HuH-7.5 (cell line): ENCODE data around the gene GFER.

Experiments
- DNase-seq: peaks from one replicate; pipeline ENCODE4 v3.0.0; 2011; ENCODE audit warnings: low spot score

The GFER gene

DNA sequence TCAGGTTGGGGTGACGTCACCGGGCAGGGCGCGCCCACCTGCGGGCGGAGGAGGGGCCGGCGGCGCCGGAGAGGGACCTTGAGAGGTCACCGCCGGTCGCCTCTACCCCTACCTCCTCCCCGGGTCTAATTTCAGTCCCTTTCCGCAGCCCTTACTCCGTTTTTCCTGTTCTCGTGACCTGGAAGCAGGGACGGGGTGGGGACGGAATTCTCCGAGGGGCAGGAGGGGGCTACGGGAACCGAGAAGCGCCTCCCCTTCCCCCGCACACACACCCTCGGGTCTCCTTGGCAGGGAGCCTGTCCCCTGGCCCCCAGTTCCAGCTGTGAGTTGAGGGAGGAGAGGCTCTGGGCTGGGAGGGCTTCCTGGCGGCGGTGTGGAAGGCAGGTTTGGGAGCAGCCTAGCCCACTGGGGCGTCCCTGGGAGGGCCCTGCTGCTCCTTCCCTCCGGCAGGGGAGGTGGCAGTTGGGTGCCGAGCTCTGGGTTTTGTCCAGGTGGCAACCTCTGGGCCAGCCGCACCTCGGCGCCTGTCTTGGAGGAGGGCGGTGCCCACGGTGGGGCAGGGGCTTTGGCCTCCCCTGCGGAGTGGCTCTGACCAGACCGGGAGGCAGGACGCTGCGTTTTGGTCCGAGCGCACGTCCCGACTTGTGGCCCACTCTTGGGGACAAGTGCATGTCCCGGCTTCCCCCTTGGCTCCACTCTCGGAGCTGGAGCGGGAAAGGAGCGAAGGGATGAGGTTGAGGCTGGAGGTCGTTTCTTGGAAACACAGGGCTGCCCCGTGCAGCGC lies 6.5 kb downstream of the GFER start:
- DNase-seq = peak; percentile 75

DNA sequence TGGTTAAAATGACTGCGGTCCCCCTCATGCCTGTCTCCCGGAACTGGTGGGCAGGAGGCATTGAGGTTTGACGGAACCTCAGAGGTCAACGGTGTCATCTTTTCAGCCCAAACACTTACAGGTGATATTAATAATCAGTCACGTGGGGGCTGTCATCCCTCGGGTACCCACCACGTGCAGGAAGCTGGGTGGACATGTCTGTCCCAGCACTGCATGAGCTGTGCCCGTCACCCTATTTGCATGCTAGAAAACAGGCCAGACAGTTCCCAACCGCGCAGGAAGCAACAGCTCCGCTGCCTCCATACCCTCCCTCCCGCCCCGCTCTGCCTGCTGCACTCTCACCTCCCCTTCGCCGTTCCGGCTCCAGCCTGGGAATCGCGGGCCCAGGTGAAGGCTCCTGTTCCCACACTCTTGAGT lies 7.2 kb downstream of the GFER start:
- no peak for DNase-seq

DNA sequence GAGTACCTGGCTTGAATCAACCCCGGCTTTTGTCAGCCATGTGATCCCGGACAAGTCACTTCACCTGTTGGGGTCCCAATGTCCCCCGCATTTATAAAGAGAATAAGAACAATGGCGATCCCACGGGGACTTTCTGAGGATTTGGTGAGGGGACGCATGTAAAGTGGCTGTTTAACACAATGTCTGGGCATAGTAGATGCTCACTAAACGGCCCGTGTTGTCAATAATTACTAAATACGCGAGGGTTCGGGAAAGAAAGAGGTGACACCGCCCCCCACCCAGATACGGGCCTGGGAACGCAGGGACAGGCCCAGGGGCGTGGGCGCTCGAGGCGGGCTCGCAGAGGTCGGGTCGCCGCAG lies 7.6 kb downstream of the GFER start:
- no peak for DNase-seq

DNA sequence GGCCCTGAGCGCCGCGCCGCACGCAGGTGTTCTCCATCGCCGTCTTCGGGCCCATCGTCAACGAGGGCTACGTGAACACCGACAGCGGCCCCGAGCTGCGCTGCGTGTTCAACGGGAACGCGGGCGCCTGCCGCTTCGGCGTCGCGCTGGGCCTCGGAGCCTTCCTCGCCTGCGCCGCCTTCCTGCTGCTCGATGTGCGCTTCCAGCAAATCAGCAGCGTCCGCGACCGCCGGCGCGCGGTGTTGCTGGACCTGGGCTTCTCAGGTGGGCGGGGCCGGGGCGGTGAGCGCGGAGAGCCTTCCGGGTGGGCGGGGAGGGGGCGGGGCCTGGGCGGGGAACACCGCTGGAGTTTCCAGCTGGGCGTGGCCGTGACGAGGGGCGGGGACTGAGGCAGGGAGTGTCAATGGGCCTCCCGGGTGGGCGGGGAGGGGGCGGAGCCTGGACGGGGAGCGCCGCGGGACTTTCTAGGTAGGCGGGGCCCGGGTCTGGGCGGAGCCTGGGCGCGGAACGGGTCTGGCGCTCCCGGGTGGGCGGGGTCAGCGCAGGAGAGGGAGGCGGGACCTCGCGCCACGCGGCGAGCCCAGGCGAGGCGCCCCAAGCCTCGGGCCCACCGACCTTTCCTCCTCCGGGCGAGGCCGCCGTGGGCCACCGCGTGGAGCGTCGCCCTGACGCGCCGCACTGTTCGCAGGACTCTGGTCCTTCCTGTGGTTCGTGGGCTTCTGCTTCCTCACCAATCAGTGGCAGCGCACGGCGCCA lies 8.1 kb downstream of the GFER start:
- peak; percentile 92 for DNase-seq

DNA sequence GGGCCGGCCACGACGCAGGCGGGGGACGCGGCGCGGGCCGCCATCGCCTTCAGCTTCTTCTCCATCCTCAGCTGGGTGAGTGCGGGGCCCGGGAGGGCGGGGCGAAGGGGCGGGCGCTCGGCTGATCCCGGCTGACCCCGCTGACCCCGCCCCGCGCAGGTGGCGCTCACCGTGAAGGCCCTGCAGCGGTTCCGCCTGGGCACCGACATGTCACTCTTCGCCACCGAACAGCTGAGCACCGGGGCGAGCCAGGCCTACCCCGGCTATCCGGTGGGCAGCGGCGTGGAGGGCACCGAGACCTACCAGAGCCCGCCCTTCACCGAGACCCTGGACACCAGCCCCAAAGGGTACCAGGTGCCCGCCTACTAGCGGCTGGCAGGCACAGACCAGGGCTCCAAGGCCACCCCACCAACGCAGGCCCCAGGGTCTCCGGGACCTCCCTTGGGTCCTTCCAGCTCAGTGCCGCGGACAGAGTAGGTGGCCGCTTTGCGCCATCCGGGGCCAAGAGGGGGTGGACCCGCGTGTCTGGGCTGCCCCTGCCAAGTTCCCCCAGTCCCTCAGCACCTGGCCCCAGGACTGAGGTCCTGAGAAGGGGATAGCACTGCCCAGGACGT lies 8.8 kb downstream of the GFER start:
- no peak for DNase-seq

DNA sequence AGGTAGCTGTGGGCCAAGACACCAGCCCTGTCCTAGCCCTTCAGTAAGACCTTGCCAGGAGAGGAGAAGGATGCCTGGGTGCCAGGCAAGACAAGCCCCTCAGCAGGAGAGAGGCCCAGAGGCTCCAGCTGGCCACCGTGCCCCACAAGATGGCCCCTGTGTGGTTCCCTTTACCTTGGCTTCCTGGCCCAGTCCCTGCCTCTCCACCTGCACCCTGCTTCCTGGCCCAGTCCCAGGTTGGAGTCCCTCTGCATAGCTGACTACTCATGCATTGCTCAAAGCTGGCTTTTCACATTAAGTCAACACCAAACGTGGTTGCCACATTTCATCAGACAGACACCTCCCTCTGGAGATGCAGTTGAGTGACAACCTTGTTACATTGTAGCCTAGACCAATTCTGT lies 9.7 kb downstream of the GFER start:
- no peak for DNase-seq

DNA sequence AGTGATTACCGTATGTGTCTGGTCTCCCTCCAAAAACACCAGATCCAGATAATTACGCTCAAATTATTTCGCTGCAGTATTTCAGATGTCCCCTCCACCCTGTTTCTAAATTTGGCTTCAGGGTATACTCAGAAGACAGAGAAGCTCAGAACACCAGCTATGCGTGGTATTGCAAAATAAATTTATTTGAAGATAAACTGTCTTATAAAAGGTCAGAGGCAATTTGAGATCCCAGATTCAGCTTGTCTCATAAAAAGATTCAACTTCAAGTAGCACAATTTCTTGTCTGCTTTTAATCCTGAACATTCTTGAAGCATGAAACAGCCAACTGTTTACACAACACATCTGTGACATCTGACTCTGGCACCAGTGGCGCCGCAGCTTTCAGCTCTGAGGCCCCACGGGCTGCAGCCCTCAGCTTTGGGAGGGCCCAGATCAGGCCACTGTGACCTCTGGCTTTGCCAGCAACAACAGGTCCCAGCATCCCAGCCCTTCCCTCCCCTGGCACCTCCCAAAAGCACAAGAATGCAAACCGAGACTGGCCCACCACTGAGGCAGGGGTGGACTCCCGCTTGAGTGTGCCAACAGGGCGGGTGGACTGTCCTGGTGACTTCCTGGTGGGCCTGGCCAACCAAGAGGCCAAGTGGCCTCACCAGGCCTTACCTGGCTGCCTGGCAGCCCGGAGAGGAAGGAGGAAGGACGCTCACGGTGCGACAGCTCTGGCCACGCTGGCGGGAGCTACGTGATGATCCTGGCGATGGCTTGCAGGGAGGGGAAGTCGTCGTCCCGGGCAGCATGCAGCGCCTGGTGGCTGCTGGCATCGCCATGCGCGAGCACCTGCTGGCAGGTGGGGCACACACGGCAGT lies 13.7 kb downstream of the GFER start:
- no peak for DNase-seq

DNA sequence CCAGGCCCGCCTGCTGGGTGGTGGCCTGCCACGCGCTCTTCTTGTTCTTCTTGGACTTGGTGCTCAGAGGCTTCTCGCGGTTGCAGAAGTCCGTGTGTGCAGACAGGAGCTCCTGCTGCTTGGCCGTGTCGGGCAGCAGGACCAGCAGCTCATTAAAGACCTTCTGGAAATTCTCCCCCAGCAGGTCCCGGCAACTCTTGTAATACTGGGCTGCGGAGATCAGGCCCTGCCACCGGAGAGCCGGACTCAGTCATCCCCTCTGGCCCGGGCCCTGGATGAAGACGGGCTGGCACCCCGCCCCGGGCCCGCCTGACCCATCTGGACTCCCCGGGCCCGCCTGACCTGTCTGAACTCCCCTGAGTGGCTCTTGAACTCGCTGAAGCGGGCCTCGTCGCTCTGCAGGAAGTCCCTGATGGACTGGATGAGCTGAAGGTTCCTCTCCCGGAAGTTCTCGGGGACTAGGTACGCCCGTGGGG lies 14.4 kb downstream of the GFER start:
- no peak for DNase-seq

DNA sequence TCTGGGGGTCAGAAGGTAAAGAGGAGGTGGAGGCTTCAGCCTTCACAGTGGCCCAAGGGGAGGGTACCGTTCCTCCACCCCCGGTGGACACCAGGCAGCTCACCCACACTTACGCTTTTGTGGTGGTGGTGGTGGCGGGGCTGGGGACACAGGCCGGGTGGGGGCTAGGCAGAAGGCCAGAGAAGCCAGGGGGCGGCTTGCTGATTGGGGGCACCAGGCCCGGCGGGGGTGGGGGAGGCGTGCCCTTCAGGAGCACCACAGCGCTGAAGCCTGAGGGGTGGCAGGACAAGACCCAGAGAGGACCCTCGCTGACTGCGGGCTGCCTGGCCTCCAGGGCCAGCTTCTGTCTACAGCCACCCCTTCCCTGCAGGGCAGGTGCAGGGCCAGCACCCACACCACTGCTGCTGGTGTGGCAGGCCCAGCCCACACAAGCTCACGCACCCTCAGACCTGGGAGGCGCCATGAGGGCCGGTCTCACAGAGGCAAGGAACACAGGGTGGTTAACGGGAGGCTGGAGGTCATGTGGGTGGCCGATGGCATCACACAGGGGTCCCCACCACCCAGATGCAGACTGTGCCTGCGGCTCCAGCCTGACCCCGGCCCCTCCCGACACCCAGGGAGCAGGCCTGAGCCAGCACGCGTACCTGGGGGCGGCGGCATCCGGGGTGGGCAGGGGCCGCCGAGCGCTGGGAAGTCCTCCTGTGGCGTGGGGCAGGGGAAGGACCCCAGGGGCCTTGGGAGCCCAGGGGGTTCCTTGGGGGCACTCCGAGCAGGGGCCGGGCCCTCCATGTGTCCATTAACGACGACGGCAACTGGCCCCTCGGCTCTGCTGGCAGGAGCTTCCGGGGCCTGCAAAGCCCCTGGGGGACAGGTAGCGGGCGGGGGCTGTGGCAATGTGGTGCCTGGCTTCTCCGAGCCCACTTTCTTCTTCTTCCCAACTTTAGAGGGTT lies 15.1 kb downstream of the GFER start:
- no peak for DNase-seq

DNA sequence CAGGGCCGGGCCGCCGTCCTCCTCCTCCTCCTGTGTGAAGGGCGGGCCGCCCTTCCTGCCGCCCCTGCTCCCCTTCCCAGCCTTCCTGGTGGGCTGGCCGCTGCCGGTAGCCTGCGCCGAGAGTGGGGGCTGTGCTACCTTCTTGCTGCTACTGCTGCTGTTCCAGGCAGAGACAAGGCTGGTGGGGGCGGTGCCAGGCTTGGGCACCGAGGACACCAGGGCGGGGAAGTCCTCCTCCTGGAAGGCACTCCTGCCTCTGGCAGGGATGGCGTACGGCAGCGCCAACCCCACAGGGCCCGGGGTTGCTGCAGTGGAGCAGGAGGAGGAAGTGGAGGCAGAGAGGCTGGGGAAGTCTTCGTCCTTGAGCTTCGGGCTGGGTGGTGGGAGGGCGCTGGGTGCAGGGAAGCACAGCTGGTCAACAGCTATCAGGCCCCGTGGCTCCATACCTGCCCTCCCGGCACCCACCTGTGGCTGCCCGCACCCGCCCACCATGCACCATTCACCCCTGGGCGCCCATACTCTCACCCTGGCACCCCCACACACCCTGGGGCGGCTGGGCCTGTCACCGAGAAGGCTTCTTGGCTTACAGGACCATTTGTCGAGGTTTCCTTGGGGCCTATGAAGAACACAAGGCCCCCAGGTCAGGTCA lies 16.0 kb downstream of the GFER start:
- DNase-seq = no peak

DNA sequence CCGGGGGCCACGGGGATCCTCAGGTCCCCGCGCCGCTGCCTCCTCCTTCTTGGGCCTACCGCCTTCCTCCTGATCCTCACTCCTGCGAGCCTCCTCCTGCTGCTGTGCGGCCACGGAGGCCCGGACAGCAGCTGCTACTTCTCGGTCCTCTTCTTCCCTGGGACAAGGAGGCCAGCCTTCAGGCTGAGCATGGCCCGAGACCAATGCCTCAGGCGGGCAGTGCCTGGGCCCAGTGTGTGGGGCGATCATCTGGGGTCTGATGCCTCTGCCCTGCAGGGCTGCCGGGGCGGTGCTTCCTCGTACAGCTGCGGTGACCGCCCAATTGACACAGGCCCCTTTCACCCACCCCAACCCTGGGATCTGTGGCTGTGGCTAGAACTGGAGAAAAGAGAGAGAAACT lies 17.0 kb downstream of the GFER start:
- DNase-seq = no peak

DNA sequence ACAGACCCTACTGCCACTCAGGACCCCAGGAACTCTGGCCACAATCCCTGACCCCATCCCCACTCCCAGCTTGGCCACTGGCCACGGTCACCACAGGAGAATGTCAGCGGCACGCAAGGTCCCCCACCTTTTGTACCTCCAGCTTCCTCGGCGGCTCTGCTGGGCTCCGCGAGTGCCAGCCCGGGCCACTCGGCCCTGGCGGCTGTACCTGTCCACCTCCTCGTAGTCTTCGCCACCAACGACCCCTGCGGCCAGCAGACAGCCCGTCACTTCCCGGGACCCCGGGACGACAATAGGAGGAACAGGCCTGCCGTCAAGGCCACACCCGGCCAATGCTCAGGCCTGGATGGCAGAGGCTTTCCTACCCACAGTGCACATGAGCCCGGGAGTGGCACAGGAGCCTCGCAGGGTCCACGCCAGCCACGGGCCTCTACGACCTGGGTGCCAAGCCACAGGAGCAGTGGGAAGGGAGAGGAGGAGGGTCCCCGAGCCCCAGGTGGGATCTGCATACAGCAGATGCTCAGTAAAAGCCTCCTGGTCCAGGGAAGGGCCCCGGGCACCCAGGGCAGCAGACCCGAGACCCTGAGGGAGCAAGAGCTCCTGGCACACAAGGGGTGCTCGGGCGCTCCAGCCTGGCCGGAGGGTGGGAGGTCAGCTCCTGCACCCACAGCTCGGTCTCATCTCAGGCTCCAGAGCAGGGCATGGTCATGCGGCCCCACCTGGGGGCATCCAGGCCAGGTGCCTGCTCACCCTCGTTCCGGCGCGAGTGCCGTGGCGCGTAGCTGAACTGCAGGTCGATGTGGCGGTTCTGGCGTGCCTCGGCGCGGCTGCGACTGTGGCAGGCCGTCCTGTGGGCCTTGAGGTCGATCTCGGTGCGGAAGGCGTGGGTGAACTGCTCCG lies 17.7 kb downstream of the GFER start:
- no peak for DNase-seq

DNA sequence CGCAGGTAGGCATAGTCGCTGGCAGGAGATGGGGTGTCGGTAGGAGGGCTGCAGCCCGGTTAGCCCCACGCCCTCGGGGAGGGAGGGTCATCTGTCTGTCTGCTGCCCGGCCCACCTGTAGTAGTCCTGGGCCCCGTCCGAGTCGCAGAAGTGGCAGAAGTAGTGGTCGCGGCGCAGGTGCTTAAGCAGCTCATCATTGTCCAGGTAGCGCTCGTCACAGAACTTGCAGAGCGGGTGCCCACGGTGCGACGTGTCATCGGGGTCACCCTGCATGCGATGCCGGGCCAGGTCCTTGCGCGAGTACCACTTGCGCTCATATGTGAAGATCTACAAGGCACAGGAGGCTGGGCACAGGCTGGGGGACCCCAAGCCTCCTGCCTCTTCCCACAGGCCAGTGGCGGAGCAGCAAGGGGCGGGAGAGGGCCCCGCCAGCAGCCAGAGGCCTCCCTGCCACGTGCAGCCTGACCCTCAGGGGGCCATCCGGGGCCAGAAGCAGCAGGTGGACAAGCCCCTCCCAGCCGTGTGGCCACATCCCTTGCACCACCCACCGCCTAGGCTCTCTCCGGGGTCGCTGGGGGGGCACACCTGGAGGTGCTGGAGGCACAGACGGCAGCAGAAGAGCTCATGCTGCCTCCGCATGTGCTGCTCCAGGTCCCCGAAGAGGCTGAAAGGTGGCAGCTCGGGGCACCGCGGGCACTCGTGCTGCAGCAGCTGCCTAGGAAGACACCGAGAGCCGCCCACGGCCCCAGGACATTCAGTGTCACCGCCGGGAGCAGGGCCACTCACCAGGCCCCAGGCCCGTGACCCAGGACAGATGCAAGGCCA lies 18.6 kb downstream of the GFER start:
- DNase-seq = no peak

DNA sequence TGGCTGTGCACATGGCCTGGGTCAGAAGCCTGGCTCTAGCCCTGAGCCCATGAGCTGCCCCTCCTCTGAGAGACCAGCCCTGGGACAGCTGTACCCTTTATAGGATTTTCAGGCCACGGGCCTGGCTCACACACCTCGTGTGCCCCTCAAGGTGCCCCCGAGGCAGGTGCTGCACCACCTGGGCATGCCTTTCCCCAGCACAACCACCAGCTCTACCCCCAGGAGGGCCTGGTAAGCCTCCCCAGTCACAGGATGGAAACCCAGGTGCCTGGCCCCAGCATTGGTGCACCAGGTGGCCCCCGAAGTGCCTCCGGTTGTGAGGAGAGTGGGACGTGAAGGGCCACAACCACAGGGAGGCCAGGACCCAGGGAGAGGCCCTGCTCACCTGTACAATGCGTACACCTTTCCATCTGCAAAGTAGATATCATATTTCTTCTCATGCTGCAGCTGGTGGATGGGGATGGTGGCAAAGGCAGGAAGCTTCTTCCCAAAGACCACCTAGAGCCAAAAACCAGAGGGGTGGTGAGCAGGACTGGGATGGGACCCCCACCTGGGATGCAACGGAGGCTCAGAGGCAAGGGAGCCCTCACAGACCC lies 19.3 kb downstream of the GFER start:
- DNase-seq = no peak

DNA sequence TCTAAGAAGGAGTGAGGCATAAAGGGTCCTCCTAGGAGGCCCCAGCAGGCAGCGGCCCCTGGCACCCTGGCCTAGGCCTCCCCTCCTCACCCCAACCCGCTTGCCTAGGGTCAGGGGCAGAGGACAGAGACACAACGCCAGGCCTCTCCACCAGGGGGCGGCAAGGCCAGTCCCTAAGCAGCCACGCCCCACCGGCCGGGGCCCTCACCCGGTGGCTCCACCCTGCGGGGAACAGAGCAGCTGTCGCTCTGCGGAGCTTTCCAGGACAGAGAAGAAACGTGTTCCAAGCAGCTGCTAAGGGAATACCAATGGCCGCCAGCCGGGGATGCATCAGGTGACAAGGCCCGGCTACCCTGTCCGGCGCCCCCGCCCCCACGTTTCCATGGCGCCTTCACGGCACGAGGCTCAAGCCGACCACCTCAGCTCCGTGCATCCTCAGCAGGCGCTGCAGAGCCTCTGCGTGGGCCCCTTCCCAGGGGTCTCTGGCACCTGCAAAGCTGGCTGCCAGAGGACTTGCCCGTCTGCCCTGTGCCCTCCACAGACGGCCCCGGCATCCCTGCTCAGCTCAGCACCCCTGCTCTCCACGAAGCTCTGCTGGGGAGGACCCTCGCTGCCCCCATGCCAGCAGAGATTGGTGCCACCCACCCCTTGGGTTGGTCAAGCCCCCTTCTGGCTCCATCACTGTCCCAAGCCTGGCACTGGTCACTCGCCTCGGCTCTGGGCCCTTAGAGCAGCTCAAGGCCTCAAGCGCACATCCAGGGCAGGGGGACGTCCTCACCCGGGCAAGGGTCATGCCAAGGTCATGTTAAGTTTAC lies 20.0 kb downstream of the GFER start:
- DNase-seq = peak; percentile 97

DNA sequence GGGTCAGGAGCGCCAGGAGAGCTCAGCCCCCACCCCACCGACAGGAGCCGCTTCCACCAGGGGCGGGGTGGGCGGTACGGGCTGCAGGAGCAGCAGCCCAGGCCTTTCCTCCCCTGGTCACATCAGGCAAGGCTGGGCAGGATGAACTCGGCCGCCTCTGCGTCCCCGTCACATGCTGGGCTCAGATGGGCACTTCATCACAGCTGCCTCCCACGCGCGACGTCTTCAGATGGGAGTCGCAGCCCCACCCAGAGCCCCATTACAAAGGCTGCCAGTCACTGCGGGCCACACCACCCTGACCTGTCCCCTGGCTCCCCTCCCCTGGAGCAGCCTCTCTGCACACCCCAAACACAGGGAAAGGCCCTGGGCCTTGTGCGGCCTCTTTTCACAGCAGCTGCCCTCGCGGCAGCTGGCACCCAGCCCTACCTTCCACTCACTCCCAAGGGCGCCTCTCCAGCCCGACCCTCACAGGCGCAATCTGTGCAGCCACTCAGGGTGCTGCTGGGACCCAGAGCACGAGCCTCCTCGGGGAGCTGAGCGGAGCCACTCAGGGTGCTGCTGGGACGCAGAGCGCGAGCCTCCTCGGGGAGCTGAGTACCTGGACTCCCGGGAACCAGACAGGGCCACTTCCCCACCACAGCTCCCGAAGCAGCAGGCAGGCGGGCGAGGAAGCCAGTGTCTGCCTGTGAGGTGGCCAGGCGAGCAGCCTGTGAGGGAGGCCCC lies 21.0 kb downstream of the GFER start:
- no peak for DNase-seq

DNA sequence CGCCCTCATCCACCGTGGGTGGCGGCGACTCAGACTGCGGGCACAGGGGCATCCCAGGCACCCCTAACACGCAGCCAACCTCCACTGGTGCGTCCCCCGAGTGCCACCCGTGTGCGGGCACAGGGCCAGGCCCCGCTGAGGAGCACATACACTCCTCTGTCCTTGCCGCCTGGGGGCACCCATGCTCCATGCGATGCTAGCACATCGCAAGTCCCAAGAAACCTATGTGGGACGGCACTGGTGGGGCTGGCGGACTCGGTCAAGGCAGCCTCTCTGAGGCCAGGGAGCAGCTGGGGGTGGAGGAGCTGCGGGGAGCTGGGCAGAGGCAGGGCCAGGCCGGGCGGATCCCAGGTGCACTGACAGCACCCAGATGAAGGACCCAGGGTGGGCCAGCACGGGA lies 21.7 kb downstream of the GFER start:
- no peak for DNase-seq
